HG03103 (cell line): ENCODE results near the gene MPDZ.

ENCODE experiments used
- ATAC-seq: cut with Tn5 transposase; IDR thresholded peaks from one replicate; pipeline ENCODE4 v1.9.1; 2021; ENCODE audit warnings: low read depth; ENCODE audit not compliant: unreplicated experiment

The MPDZ gene

GRCh38 chr9:13088720-13089427 is 190.6 kb downstream of the MPDZ start:
- ATAC-seq = no peak

- ATAC-seq = no peak
These were observed 195.4 kb downstream of the MPDZ start for GRCh38 chr9:13083963-13084528.

- no peak for ATAC-seq
These were observed 196.1 kb downstream of the MPDZ start for GRCh38 chr9:13083366-13083765.

- ATAC-seq = no peak
These were observed 196.7 kb downstream of the MPDZ start for GRCh38 chr9:13082796-13083195.

DNA sequence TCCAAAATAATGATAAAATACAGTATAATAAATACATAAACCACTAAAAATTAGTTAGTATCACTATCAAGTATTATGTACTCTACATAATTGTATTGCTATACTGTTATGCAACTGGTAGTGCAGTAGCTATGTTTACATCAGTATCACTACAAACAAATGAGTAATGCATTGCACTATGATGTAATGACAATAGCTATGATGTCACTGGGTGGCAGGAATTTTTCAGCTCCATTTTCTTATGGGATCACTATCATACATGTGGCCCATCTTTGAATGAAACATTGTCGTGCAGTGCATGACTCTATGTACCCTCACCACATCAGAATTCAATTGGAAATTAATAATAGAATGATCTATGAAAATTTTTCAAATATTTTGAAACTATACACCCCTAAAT is 201.3 kb downstream of the MPDZ start:
- ATAC-seq = no peak

GRCh38 chr9:13076616-13077015 is 202.9 kb downstream of the MPDZ start:
- ATAC-seq = no peak

DNA sequence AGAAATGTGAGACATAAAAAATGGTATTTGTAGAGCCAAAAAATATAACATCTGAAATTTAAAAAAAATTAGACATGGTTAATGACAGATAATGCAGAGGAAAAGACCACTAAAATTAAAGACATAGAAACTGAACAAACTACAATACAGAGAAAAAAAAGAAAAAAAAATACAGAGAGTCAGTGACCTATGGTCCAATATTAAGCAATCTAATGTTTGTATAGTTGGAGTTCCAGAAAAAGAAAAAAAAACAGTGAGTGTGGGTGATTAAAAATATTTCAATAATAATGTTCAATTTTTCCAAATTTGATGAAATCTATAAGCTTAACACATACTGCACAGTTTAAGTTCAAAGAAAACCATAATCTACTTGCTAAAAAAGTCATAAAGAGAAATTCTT is 207.6 kb downstream of the MPDZ start:
- no peak for ATAC-seq

DNA sequence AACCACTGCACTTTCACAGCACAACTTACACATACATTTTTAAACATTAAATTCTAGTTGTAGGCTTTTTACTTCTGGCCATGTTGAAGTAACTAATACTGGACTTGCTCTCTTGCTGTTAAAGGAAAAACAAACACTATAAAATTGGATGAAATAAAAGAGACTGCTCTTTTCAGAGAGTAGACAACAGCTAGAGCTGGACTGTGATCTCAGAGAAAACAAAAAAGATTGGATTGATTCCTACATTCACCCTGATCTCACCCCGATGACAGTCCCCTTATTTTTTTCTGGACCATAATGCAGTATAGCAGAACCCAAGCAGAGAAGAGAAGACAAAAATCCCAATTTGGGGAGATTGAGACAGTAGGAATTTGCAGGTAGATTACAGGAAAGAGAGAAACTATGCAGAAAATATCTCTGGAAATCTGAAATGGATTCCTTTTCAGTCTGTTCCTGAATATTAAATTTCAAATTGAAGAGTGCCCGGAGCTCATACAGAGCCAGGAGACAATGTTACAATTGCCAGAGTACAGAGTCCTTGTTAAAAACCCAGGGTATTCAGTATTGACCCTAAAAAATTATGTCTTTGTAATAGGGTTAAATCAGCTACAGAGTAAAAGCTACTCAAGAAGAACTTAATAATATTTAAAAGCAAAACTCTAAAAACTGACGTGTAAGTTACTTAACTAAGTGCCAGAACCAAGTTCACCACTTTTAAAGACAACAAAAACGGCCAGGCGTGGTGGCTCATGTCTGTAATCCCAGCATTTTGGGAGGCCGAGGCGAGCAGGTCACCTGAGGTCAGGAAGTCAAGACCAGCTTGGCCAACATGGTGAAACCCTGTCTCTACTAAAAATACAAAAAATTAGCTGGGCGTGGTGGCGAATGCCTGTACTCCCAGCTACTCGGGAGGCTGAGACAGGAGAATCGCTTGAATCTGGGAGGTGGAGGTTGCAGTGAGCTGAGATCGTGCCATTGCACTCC is 208.6 kb downstream of the MPDZ start:
- no peak for ATAC-seq

DNA sequence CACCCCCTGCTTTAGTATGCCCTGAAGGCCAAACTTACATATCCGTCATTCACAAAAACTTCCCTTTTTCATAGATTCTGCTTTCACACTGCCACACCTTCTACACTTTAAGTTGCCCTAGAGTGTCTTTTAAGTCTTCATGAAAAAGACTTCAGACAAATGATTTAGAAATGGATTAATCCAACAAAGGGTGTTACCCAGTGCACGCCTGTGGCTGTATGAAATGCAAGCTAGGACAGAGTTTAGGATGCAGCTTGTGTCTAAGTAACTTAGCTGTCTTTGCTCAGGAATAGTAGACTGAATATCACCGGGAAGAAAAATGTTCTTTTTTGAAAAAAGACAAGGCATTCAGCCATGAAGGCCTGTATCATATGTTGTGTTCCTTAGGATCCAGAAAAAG is 210.0 kb downstream of the MPDZ start:
- ATAC-seq = no peak

DNA sequence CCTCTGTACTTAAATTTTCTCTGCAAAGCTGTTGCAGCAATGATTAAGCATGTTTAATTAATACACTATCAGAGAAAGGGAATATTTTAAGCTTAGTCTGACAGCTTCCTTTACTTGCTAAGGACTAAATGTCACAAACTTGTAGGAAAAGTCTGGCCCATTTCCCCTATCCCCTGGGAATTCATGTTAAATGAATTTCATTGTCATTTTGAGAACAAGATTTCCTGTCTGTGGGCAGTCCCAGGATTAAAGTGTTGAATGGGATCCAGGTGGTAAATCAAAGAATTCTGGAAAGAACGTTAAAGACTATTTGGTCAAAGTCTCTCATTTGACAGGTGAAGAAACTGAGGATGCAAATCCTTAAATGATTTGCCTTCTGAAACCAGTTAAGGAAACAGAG is 214.8 kb downstream of the MPDZ start:
- no peak for ATAC-seq

GRCh38 chr9:13063880-13064459 is 215.5 kb downstream of the MPDZ start:
- ATAC-seq = no peak

- no peak for ATAC-seq
These were observed 218.1 kb downstream of the MPDZ start for GRCh38 chr9:13061390-13061789.
